SK-N-MC (cell line): ENCODE results near the gene TEPSIN.

Source experiments
- DNase-seq: peaks from one replicate; pipeline ENCODE4 v3.0.0-alpha.2; 2011; ENCODE audit warnings: low read depth, low spot score
- H3K27ac ChIP-seq: fragments of 200-600 bp; sonication (generic); 2 replicates; pipeline ENCODE4 v1.5.1; 2016; ENCODE audit warnings: mixed run types
- H3K36me3 ChIP-seq: fragments of 200-600 bp; sonication (generic); 2 replicates; pipeline ENCODE4 v1.6.1; 2017; ENCODE audit warnings: antibody characterized with exemption, low read length, mixed read lengths; ENCODE audit not compliant: insufficient read depth
- H3K4me3 ChIP-seq: fragments of 200-600 bp; sonication (generic); 2 replicates; pipeline ENCODE4 v1.5.1; 2016
- H3K9ac ChIP-seq: fragments of 200-600 bp; sonication (generic); 2 replicates; pipeline ENCODE4 v1.8.0; 2017; ENCODE audit warnings: mixed run types, mixed read lengths; ENCODE audit not compliant: insufficient read length
- H3K9me3 ChIP-seq: fragments of 200-600 bp; sonication (generic); 2 replicates; pipeline ENCODE4 v1.6.1; 2017; ENCODE audit warnings: low read depth, mild to moderate bottlenecking, antibody characterized with exemption, low read length, moderate library complexity, mixed read lengths
- EZH2 ChIP-seq: fragments of 200-600 bp; sonication (generic); IDR thresholded peaks from one replicate; pipeline ENCODE4 v1.6.1; 2017; ENCODE audit warnings: antibody characterized with exemption
- FOXP2 ChIP-seq: optimal IDR thresholded peaks from 2 replicates; pipeline ENCODE3; 2011; ENCODE audit warnings: mild to moderate bottlenecking, moderate library complexity; ENCODE audit not compliant: insufficient read depth; ENCODE audit errors: extremely low read length, control extremely low read depth
- POLR2AphosphoS5 ChIP-seq: IDR thresholded peaks from 2 replicates; pipeline ENCODE4 v1.6.1; 2012; ENCODE audit warnings: mild to moderate bottlenecking, low read depth, low read length, borderline replicate concordance

TEPSIN gene

GRCh38 chr17:81180836-81181810 is 57.7 kb downstream of the TEPSIN start:
- no peak overlapping the region for H3K27ac ChIP-seq
- no peaks in the 10 kb centered on the region for H3K36me3 ChIP-seq
- TF ChIP-seq EZH2 = no peak
- no peak for TF ChIP-seq POLR2AphosphoS5
- no peak for TF ChIP-seq FOXP2
- no peak overlapping the region for H3K4me3 ChIP-seq
- H3K9ac ChIP-seq = no peak overlapping the region
- no peaks in the 10 kb centered on the region for H3K9me3 ChIP-seq
- no peak for DNase-seq

GRCh38 chr17:81179861-81180260 is 59.0 kb downstream of the TEPSIN start:
- no peak overlapping the region for H3K4me3 ChIP-seq
- DNase-seq = no peak
- no peaks in the 10 kb centered on the region for H3K9me3 ChIP-seq
- H3K27ac ChIP-seq = no peak overlapping the region
- H3K36me3 ChIP-seq = no peaks in the 10 kb centered on the region
- H3K9ac ChIP-seq = no peak overlapping the region
- TF ChIP-seq FOXP2 (no peak), EZH2 (no peak), POLR2AphosphoS5 (no peak)

GRCh38 chr17:81179220-81179619 is 59.6 kb downstream of the TEPSIN start:
- no peak overlapping the region for H3K4me3 ChIP-seq
- no peaks in the 10 kb centered on the region for H3K36me3 ChIP-seq
- TF ChIP-seq EZH2 (no peak), FOXP2 (no peak), POLR2AphosphoS5 (no peak)
- no peak overlapping the region for H3K9ac ChIP-seq
- no peaks in the 10 kb centered on the region for H3K9me3 ChIP-seq
- DNase-seq = no peak
- no peak overlapping the region for H3K27ac ChIP-seq
